GM12891 (cell line): Measurements from ENCODE around the gene SLC46A1.

Experiments
- PAX5 ChIP-seq: IDR thresholded peaks from 2 replicates; pipeline ENCODE4 v1.6.1; 2011; ENCODE audit warnings: low read length, moderate library complexity, mild to moderate bottlenecking; ENCODE audit not compliant: insufficient read depth, severe bottlenecking
- POLR2A ChIP-seq: IDR thresholded peaks from 2 replicates; pipeline ENCODE4 v1.6.1; 2011; ENCODE audit warnings: low read depth, low read length, control low read depth
- POLR2AphosphoS5 ChIP-seq: IDR thresholded peaks from 2 replicates; pipeline ENCODE4 v1.6.1; 2011; ENCODE audit warnings: low read depth, low read length, control low read depth
- SPI1 ChIP-seq: IDR thresholded peaks from 2 replicates; pipeline ENCODE4 v1.6.1; 2011; ENCODE audit warnings: low read depth, low read length, control low read depth
- TAF1 ChIP-seq: IDR thresholded peaks from 2 replicates; pipeline ENCODE4 v1.6.1; 2011; ENCODE audit warnings: low read depth, low read length, control low read depth

- TF ChIP-seq POLR2AphosphoS5 (no peak), SPI1 (no peak), POLR2A (no peak), TAF1 (no peak), PAX5 (no peak)
Measured at GRCh38 chr17:28395968-28396367, 10.0 kb downstream of the SLC46A1 start.
